KMS-11 (cell line): ENCODE measurements around the gene PROX2.

Experiments
- H2AFZ ChIP-seq: fragments of 200-600 bp; sonication (generic); 2 replicates; pipeline ENCODE4 v1.6.1; 2016; ENCODE audit warnings: antibody characterized with exemption, mixed run types, low read depth
- H3K27ac ChIP-seq: fragments of 200-600 bp; sonication (generic); 2 replicates; pipeline ENCODE4 v1.6.1; 2016; ENCODE audit warnings: mild to moderate bottlenecking, mixed run types
- H3K27me3 ChIP-seq: fragments of 200-600 bp; sonication (generic); 2 replicates; pipeline ENCODE4 v1.6.1; 2017; ENCODE audit warnings: mild to moderate bottlenecking, low read depth, mixed run types, moderate library complexity; ENCODE audit not compliant: insufficient read depth
- H3K36me3 ChIP-seq: fragments of 200-600 bp; sonication (generic); 2 replicates; pipeline ENCODE4 v1.6.1; 2017; ENCODE audit warnings: mild to moderate bottlenecking, mixed run types; ENCODE audit not compliant: insufficient read depth
- H3K4me1 ChIP-seq: fragments of 200-600 bp; sonication (generic); 2 replicates; pipeline ENCODE4 v1.6.1; 2016; ENCODE audit warnings: mild to moderate bottlenecking, low read depth, mixed run types; ENCODE audit not compliant: poor library complexity, severe bottlenecking
- H3K4me2 ChIP-seq: fragments of 200-600 bp; sonication (generic); 2 replicates; pipeline ENCODE4 v1.7.0; 2016; ENCODE audit warnings: mild to moderate bottlenecking, mixed run types
- H3K4me3 ChIP-seq: fragments of 200-600 bp; sonication (generic); IDR thresholded peaks from 2 replicates; pipeline ENCODE4 v1.6.1; 2017; ENCODE audit warnings: low read depth, low read length, mixed read lengths; ENCODE audit not compliant: insufficient read depth
- H3K79me2 ChIP-seq: fragments of 200-600 bp; sonication (generic); 2 replicates; pipeline ENCODE4 v1.6.1; 2016; ENCODE audit warnings: low read depth, mixed run types; ENCODE audit not compliant: insufficient read depth
- H3K9ac ChIP-seq: fragments of 200-600 bp; sonication (generic); 2 replicates; pipeline ENCODE4 v1.6.1; 2016; ENCODE audit warnings: mild to moderate bottlenecking, mixed run types
- H4K20me1 ChIP-seq: fragments of 200-600 bp; sonication (generic); 2 replicates; pipeline ENCODE4 v1.6.1; 2016; ENCODE audit warnings: mild to moderate bottlenecking, mixed run types; ENCODE audit not compliant: insufficient read depth
- CTCF ChIP-seq: fragments of 200-600 bp; sonication (generic); conservative IDR thresholded peaks from 2 replicates; pipeline ENCODE4 v1.6.1; 2017; ENCODE audit warnings: low read depth, mild to moderate bottlenecking, antibody characterized with exemption, low read length, moderate library complexity, mixed read lengths

The PROX2 gene

DNA sequence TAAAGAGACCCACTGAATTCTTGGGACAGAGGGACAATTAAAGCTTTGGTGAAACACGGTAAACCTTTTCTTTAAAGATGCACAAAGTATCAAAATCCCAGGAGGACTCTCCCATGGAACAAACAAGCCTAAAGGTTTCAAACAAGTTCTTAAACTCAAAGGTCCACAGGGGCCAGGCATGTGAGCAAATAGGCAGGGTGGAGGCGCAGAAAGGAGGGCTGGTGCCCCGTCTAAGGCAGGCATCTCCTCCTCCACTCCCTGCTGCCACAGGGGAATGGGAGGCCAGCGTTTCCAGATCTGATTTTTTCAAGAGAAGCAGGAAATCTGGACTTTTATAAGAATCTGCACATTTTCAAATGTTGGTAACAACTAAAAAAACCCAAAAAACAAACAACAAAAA lies 39.5 kb upstream of the PROX2 start:
- Histone ChIP-seq H4K20me1 (no peaks in the 10 kb centered on the region), H3K36me3 (no peaks in the 10 kb centered on the region), H3K4me2 (no peak overlapping the region), H3K9ac (no peak overlapping the region), H3K4me1 (no peaks in the 10 kb centered on the region), H3K27ac (no peak overlapping the region), H3K4me3 (no peak overlapping the region), H2AFZ (no peak overlapping the region), H3K27me3 (no peaks in the 10 kb centered on the region), H3K79me2 (no peaks in the 10 kb centered on the region)
- TF ChIP-seq CTCF = no peak

DNA sequence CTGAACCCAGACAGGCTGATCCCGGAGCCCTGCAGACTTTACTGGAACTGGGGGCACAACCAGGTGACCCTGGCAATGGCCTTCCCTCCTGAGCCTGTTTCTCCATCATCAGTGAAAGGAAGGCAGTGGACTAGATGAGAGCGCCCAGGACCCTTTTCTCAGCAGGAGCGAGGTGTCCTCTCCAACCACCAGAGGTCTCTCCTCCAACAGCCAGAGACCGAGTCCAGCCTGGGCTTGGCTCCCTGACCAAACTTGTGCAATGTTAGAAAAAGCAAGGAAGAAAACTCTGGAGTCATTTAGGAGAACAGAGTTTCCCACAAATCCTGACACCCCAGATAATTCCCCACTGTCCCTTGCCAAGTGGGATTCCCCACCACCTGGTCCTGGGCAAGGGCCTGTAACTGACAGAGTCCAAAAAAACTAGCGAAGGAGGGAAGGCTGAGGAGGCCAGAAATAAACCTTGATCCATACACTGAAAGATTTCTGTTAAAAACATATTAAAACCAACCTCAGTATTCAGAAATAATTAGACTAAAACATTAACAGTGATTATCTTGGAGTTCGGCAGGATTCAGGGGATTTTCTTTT lies 38.1 kb upstream of the PROX2 start:
- no peaks in the 10 kb centered on the region for H4K20me1 ChIP-seq
- H2AFZ ChIP-seq = no peak overlapping the region
- H3K27me3 ChIP-seq = no peaks in the 10 kb centered on the region
- H3K4me2 ChIP-seq = no peak overlapping the region
- no peaks in the 10 kb centered on the region for H3K79me2 ChIP-seq
- peak; percentile 35; the same call in 1 of the 2 replicates for TF ChIP-seq CTCF
- no peaks in the 10 kb centered on the region for H3K36me3 ChIP-seq
- no peak overlapping the region for H3K27ac ChIP-seq
- H3K9ac ChIP-seq = no peak overlapping the region
- H3K4me3 ChIP-seq = no peak overlapping the region
- no peaks in the 10 kb centered on the region for H3K4me1 ChIP-seq

- no peaks in the 10 kb centered on the region for H3K27me3 ChIP-seq
- no peaks in the 10 kb centered on the region for H3K79me2 ChIP-seq
- no peak overlapping the region for H2AFZ ChIP-seq
- H3K4me3 ChIP-seq = no peak overlapping the region
- TF ChIP-seq CTCF = no peak
- no peak overlapping the region for H3K9ac ChIP-seq
- H3K4me2 ChIP-seq = no peak overlapping the region
- no peaks in the 10 kb centered on the region for H4K20me1 ChIP-seq
- no peak overlapping the region for H3K27ac ChIP-seq
- H3K36me3 ChIP-seq = no peaks in the 10 kb centered on the region
- no peaks in the 10 kb centered on the region for H3K4me1 ChIP-seq
Measured at GRCh38 chr14:74913393-74913910, 37.5 kb upstream of the PROX2 start.

DNA sequence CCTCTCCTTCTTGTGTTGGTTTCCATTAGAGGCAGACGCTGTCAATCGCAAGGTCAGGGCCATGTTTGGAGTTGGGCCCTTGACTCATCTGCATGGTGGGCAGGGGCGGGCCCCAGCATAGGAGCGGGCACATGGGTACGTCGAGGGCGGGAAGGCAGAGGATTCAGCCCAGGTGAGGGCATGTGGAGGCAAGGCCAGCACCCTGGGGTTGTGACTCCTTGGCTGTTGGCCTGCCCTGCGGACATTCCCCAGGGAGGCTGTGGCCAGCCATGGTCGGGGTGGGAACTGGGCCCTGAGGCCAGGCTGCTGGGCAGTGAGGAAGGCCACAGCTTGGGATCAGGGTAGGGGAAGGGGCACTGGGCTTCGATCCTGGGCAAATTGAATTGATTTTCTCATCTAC lies 36.9 kb upstream of the PROX2 start:
- no peak overlapping the region for H3K9ac ChIP-seq
- H4K20me1 ChIP-seq = no peaks in the 10 kb centered on the region
- H3K4me1 ChIP-seq = no peaks in the 10 kb centered on the region
- H3K27me3 ChIP-seq = no peaks in the 10 kb centered on the region
- no peak overlapping the region for H2AFZ ChIP-seq
- H3K4me3 ChIP-seq = no peak overlapping the region
- H3K4me2 ChIP-seq = no peak overlapping the region
- no peaks in the 10 kb centered on the region for H3K36me3 ChIP-seq
- H3K79me2 ChIP-seq = no peaks in the 10 kb centered on the region
- TF ChIP-seq CTCF = no peak
- H3K27ac ChIP-seq = no peak overlapping the region
